ENCODE results near the gene SCGB1A1. TPM values are rescaled to one million over a fixed set of nuclear protein-coding genes. Genes with fewer than 3 reads are reported as not detected.

SCGB1A1 gene
- total and polyA plus RNA-seq, 11 donors: not detected

- intact Hi-C loops (cut with DNase I): loop anchor here in 1 of 10 donors (5.0 kb wide), 1 partner anchor 72 kb away; no protein-coding TSS in a partner anchor
- no peaks in the 10 kb centered on the region for H3K36me3 ChIP-seq
- TF ChIP-seq POLR2A (IDR thresholded peaks at IDR 0.05): no peak
- TF ChIP-seq CTCF (IDR thresholded peaks at IDR 0.05): no peak
- H3K9me3 ChIP-seq: no peaks in the 10 kb centered on the region
- H3K27ac ChIP-seq: peak overlapping the region in 2 of 12 donors; percentile 21 to 84
- ATAC-seq (no peak), DNase-seq (no peak)
- no peaks in the 10 kb centered on the region for H3K27me3 ChIP-seq
- H3K4me1 ChIP-seq: peaks cover 0 to 87% (median 12%) of the 10 kb centered on the region in 12 donors
- 67 to 83% (median 75%) methylated on average over 3 of the region's 3 CpGs for WGBS, 4 donors
- no peak overlapping the region for H3K4me3 ChIP-seq
Observed at GRCh38 chr11:62430425-62430824, 11.6 kb downstream of the SCGB1A1 start.

- Histone ChIP-seq H3K9me3 (no peaks in the 10 kb centered on the region), H3K4me1 (peaks cover 0 to 95% (median 17%) of the 10 kb centered on the region in 12 donors), H3K4me3 (no peak overlapping the region), H3K27me3 (no peaks in the 10 kb centered on the region), H3K36me3 (no peaks in the 10 kb centered on the region), H3K27ac (peak overlapping the region in 1 of 12 donors; percentile 84)
- intact Hi-C loops (cut with DNase I): loop anchor here in 1 of 10 donors (5.0 kb wide), 1 partner anchor 71 kb away; no protein-coding TSS in a partner anchor
- WGBS, 4 donors: 72 to 77% (median 75%) methylated on average over 11 of the region's 11 CpGs
- DNase-seq (no peak), ATAC-seq (no peak)
- TF ChIP-seq CTCF (IDR thresholded peaks at IDR 0.05) (no peak), POLR2A (IDR thresholded peaks at IDR 0.05) (no peak)
Observed at GRCh38 chr11:62431171-62431901, 12.5 kb downstream of the SCGB1A1 start.

GRCh38 chr11:62432695-62433094 lies 13.9 kb downstream of the SCGB1A1 start:
- DNase-seq (no peak), ATAC-seq (no peak)
- no peaks in the 10 kb centered on the region for H3K36me3 ChIP-seq
- H3K4me1 ChIP-seq: peaks cover 0 to 83% (median 18%) of the 10 kb centered on the region in 12 donors
- intact Hi-C loops (cut with DNase I): loop anchor here in 1 of 10 donors (5.0 kb wide), 1 partner anchor 70 kb away; no protein-coding TSS in a partner anchor
- no peaks in the 10 kb centered on the region for H3K9me3 ChIP-seq
- no peaks in the 10 kb centered on the region for H3K27me3 ChIP-seq
- TF ChIP-seq CTCF (IDR thresholded peaks at IDR 0.05) (no peak), POLR2A (IDR thresholded peaks at IDR 0.05) (no peak)
- H3K4me3 ChIP-seq: no peak overlapping the region
- H3K27ac ChIP-seq: peak overlapping the region in 2 of 12 donors; percentile 42 to 84
- 85 to 90% (median 86%) methylated on average over 9 of the region's 9 CpGs for WGBS, 4 donors

GRCh38 chr11:62433141-62433903 lies 14.5 kb downstream of the SCGB1A1 start:
- intact Hi-C loops (cut with DNase I): loop anchor here in 1 of 10 donors (5.0 kb wide), 1 partner anchor 69 kb away; no protein-coding TSS in a partner anchor
- no peak for DNase-seq
- H3K27me3 ChIP-seq: no peaks in the 10 kb centered on the region
- no peak for TF ChIP-seq POLR2A (IDR thresholded peaks at IDR 0.05)
- no peak for TF ChIP-seq CTCF (IDR thresholded peaks at IDR 0.05)
- ATAC-seq: peak in 2 of 4 donors; percentile 28 to 39
- no peaks in the 10 kb centered on the region for H3K9me3 ChIP-seq
- H3K36me3 ChIP-seq: no peaks in the 10 kb centered on the region
- H3K27ac ChIP-seq: peak overlapping the region in 10 of 12 donors; percentile 31 to 84 (median 45)
- peaks cover 0 to 77% (median 18%) of the 10 kb centered on the region in 12 donors for H3K4me1 ChIP-seq
- 43 to 65% (median 57%) methylated on average over 16 of the region's 16 CpGs for WGBS, 4 donors
- peak overlapping the region in 3 of 12 donors; percentile 3 to 4 (median 3) for H3K4me3 ChIP-seq
